ENCODE measurements around the gene NME7.

Gene NME7

GRCh38 chr1:169383449-169383848, 15.9 kb upstream of the NME7 start:
- TF ChIP-seq, protein P1, sequence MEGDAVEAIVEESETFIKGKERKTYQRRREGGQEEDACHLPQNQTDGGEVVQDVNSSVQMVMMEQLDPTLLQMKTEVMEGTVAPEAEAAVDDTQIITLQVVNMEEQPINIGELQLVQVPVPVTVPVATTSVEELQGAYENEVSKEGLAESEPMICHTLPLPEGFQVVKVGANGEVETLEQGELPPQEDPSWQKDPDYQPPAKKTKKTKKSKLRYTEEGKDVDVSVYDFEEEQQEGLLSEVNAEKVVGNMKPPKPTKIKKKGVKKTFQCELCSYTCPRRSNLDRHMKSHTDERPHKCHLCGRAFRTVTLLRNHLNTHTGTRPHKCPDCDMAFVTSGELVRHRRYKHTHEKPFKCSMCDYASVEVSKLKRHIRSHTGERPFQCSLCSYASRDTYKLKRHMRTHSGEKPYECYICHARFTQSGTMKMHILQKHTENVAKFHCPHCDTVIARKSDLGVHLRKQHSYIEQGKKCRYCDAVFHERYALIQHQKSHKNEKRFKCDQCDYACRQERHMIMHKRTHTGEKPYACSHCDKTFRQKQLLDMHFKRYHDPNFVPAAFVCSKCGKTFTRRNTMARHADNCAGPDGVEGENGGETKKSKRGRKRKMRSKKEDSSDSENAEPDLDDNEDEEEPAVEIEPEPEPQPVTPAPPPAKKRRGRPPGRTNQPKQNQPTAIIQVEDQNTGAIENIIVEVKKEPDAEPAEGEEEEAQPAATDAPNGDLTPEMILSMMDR (IDR thresholded peaks at IDR 0.05; ENCODE audit: control insufficient read depth, insufficient read depth, low read depth, low read length, missing control alignments): no peak
- no peak for DNase-seq (ENCODE audit: low read depth)
- no peak overlapping the region for H3K4me3 ChIP-seq (ENCODE audit: control insufficient read depth, low read depth, low read length)

DNA sequence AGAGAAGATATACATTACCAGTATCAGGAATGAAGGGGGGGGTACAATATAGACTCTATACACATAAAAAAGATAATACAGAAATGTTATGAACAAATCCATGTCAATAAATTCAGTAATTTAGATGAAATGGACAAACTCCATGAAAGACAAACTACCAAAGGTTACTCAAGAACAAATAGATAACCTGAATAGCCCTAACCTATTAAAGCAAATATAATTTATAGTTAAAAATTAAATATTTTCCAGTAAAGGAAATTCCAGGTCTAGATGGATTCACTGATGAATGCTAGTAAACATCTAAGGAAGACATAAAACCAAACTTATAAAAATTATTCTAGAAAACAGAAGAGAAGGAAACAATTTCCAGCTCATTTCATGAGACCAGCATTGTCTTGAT, 13.6 kb upstream of the NME7 start:
- no peak for DNase-seq (ENCODE audit: low read depth)
- TF ChIP-seq, protein P1 (IDR thresholded peaks at IDR 0.05; ENCODE audit: control insufficient read depth, insufficient read depth, low read depth, low read length, missing control alignments): no peak
- no peak overlapping the region for H3K4me3 ChIP-seq (ENCODE audit: control insufficient read depth, low read depth, low read length)

GRCh38 chr1:169371404-169371803, 3.8 kb upstream of the NME7 start:
- no peak for DNase-seq (ENCODE audit: low read depth)
- TF ChIP-seq, protein P1 (IDR thresholded peaks at IDR 0.05; ENCODE audit: control insufficient read depth, insufficient read depth, low read depth, low read length, missing control alignments): no peak
- H3K4me3 ChIP-seq (ENCODE audit: control insufficient read depth, low read depth, low read length): no peak overlapping the region

GRCh38 chr1:169368406-169368769, 791 bp upstream of the NME7 start:
- H3K4me3 ChIP-seq (ENCODE audit: control insufficient read depth, low read depth, low read length): peak overlapping the region; percentile 89
- no peak for DNase-seq (ENCODE audit: low read depth)
- TF ChIP-seq, protein P1 (IDR thresholded peaks at IDR 0.05; ENCODE audit: control insufficient read depth, insufficient read depth, low read depth, low read length, missing control alignments): no peak

- peak overlapping the region; percentile 89 for H3K4me3 ChIP-seq (ENCODE audit: control insufficient read depth, low read depth, low read length)
- no peak for DNase-seq (ENCODE audit: low read depth)
- TF ChIP-seq, protein P1 (IDR thresholded peaks at IDR 0.05; ENCODE audit: control insufficient read depth, insufficient read depth, low read depth, low read length, missing control alignments): no peak
These were observed 406 bp downstream of the NME7 start for GRCh38 chr1:169367096-169367685.

GRCh38 chr1:169364948-169365347, 2.6 kb downstream of the NME7 start:
- TF ChIP-seq, protein P1 (IDR thresholded peaks at IDR 0.05; ENCODE audit: control insufficient read depth, insufficient read depth, low read depth, low read length, missing control alignments): no peak
- no peak for DNase-seq (ENCODE audit: low read depth)

More at GRCh38 chr1:169364948-169365347, 2.6 kb downstream of the NME7 start:
- H3K4me3 ChIP-seq (ENCODE audit: control insufficient read depth, low read depth, low read length): no peak overlapping the region

Measured in AG09309 (cell line).